Measurements from ENCODE around the gene VGLL4. TPM values are rescaled to one million over a fixed set of nuclear protein-coding genes. Genes with fewer than 3 reads are reported as not detected.
A peak's percentile ranks its signal among the peaks of the same experiment; 100 is the strongest.

VGLL4 gene
- total RNA-seq, 2 experiments from 2014 or later = 37.1 TPM

- Mint-ChIP-seq H3K36me3 (ENCODE audit: low read depth) (peaks cover 39% of the 10 kb centered on the region), H3K27ac (no peak overlapping the region), H3K4me3 (no peak overlapping the region), H3K27me3 (ENCODE audit: low read depth) (no peaks in the 10 kb centered on the region), H3K9me3 (ENCODE audit: insufficient read depth) (no peaks in the 10 kb centered on the region), H3K4me1 (ENCODE audit: low read depth) (peaks cover 88% of the 10 kb centered on the region)
- no peak for DNase-seq
- no peak for ATAC-seq
- ChIA-PET CTCF (interaction anchor here (1.1 kb wide), 1 partner anchor 10 kb away, joined by 7 read pairs; no protein-coding TSS in a partner anchor), POLR2A (interaction anchor here (0.9 to 1.0 kb wide), 2 partner anchors 11 to 75 kb away, joined by 3 read pairs; no protein-coding TSS in a partner anchor)
Measured at GRCh38 chr3:11635680-11636393, 7.9 kb downstream of the VGLL4 start.

- H3K27me3 Mint-ChIP-seq (ENCODE audit: low read depth) = no peaks in the 10 kb centered on the region
- CTCF ChIA-PET = interaction anchor here (1.1 to 1.6 kb wide), 3 partner anchors 9 to 18 kb away, joined by 3 to 7 read pairs (median 6); no protein-coding TSS in a partner anchor
- H3K27ac Mint-ChIP-seq = no peak overlapping the region
- POLR2A ChIA-PET = interaction anchor here (0.9 kb wide), 1 partner anchor 10 kb away, joined by 3 read pairs; no protein-coding TSS in a partner anchor
- peaks cover 34% of the 10 kb centered on the region for H3K36me3 Mint-ChIP-seq (ENCODE audit: low read depth)
- no peak overlapping the region for H3K4me3 Mint-ChIP-seq
- no peak for DNase-seq
- ATAC-seq = no peak
- H3K9me3 Mint-ChIP-seq (ENCODE audit: insufficient read depth) = no peaks in the 10 kb centered on the region
- peaks cover 81% of the 10 kb centered on the region for H3K4me1 Mint-ChIP-seq (ENCODE audit: low read depth)
Measured at GRCh38 chr3:11634974-11635612, 8.6 kb downstream of the VGLL4 start.

GRCh38 chr3:11634081-11634635, 9.6 kb downstream of the VGLL4 start:
- peaks cover 74% of the 10 kb centered on the region for H3K4me1 Mint-ChIP-seq (ENCODE audit: low read depth)
- CTCF ChIA-PET = interaction anchor here (0.8 to 1.6 kb wide), 3 partner anchors 9 to 19 kb away, joined by 3 to 6 read pairs (median 3); no protein-coding TSS in a partner anchor

GRCh38 chr3:11632966-11633365, 10.7 kb downstream of the VGLL4 start:
- ATAC-seq (no peak), DNase-seq (no peak)
- ChIA-PET CTCF (interaction anchor here (1.3 kb wide), 1 partner anchor 11 kb away, joined by 4 read pairs; the partner anchor contains the start of gene VGLL4), POLR2A (no interaction called here)
- peaks cover 24% of the 10 kb centered on the region for H3K36me3 Mint-ChIP-seq (ENCODE audit: low read depth)
- no peak overlapping the region for H3K27ac Mint-ChIP-seq
- peaks cover 62% of the 10 kb centered on the region for H3K4me1 Mint-ChIP-seq (ENCODE audit: low read depth)
- no peaks in the 10 kb centered on the region for H3K9me3 Mint-ChIP-seq (ENCODE audit: insufficient read depth)
- H3K27me3 Mint-ChIP-seq (ENCODE audit: low read depth) = no peaks in the 10 kb centered on the region
- H3K4me3 Mint-ChIP-seq = no peak overlapping the region

More at GRCh38 chr3:11634081-11634635, 9.6 kb downstream of the VGLL4 start:
- H3K36me3 Mint-ChIP-seq (ENCODE audit: low read depth) = peaks cover 35% of the 10 kb centered on the region
- H3K27ac Mint-ChIP-seq = peak overlapping the region; percentile 68
- no peaks in the 10 kb centered on the region for H3K27me3 Mint-ChIP-seq (ENCODE audit: low read depth)
- ATAC-seq (peak; percentile 89), DNase-seq (peak; percentile 35)
- POLR2A ChIA-PET = no interaction called here
- no peaks in the 10 kb centered on the region for H3K9me3 Mint-ChIP-seq (ENCODE audit: insufficient read depth)
- peak overlapping the region; percentile 29 for H3K4me3 Mint-ChIP-seq

- no peak overlapping the region for H3K4me3 Mint-ChIP-seq
- no peaks in the 10 kb centered on the region for H3K27me3 Mint-ChIP-seq (ENCODE audit: low read depth)
- DNase-seq = no peak
- ATAC-seq = no peak
- peaks cover 60% of the 10 kb centered on the region for H3K4me1 Mint-ChIP-seq (ENCODE audit: low read depth)
- H3K9me3 Mint-ChIP-seq (ENCODE audit: insufficient read depth) = no peaks in the 10 kb centered on the region
- H3K27ac Mint-ChIP-seq = no peak overlapping the region
- ChIA-PET POLR2A (no interaction called here), CTCF (interaction anchor here (1.3 kb wide), 1 partner anchor 11 kb away, joined by 4 read pairs; the partner anchor contains the start of gene VGLL4)
- peaks cover 24% of the 10 kb centered on the region for H3K36me3 Mint-ChIP-seq (ENCODE audit: low read depth)
Measured at GRCh38 chr3:11632564-11632963, 11.2 kb downstream of the VGLL4 start.

- ChIA-PET POLR2A (interaction anchor here (1.2 kb wide), 1 partner anchor 12 kb away, joined by 3 read pairs; the partner anchor contains the start of gene VGLL4), CTCF (interaction anchor here (1.3 kb wide), 1 partner anchor 12 kb away, joined by 4 read pairs; the partner anchor contains the start of gene VGLL4)
- Mint-ChIP-seq H3K27ac (no peak overlapping the region), H3K27me3 (ENCODE audit: low read depth) (no peaks in the 10 kb centered on the region), H3K36me3 (ENCODE audit: low read depth) (peaks cover 25% of the 10 kb centered on the region), H3K9me3 (ENCODE audit: insufficient read depth) (no peaks in the 10 kb centered on the region), H3K4me1 (ENCODE audit: low read depth) (peaks cover 57% of the 10 kb centered on the region), H3K4me3 (no peak overlapping the region)
- ATAC-seq (no peak), DNase-seq (no peak)
Measured at GRCh38 chr3:11631820-11632219, 11.9 kb downstream of the VGLL4 start.

- DNase-seq = no peak
- H3K27ac Mint-ChIP-seq = no peak overlapping the region
- no peak for ATAC-seq
- POLR2A ChIA-PET = no interaction called here
- peaks cover 28% of the 10 kb centered on the region for H3K36me3 Mint-ChIP-seq (ENCODE audit: low read depth)
- no peaks in the 10 kb centered on the region for H3K27me3 Mint-ChIP-seq (ENCODE audit: low read depth)
- H3K4me1 Mint-ChIP-seq (ENCODE audit: low read depth) = peaks cover 60% of the 10 kb centered on the region
- CTCF ChIA-PET = no interaction called here
- H3K4me3 Mint-ChIP-seq = no peak overlapping the region
- H3K9me3 Mint-ChIP-seq (ENCODE audit: insufficient read depth) = no peaks in the 10 kb centered on the region
Measured at GRCh38 chr3:11629716-11630115, 14.0 kb downstream of the VGLL4 start.

- Mint-ChIP-seq H3K27ac (no peak overlapping the region), H3K9me3 (ENCODE audit: insufficient read depth) (no peaks in the 10 kb centered on the region), H3K4me1 (ENCODE audit: low read depth) (peaks cover 60% of the 10 kb centered on the region), H3K4me3 (no peak overlapping the region), H3K27me3 (ENCODE audit: low read depth) (no peaks in the 10 kb centered on the region), H3K36me3 (ENCODE audit: low read depth) (peaks cover 36% of the 10 kb centered on the region)
- ATAC-seq = no peak
- CTCF ChIA-PET = no interaction called here
- POLR2A ChIA-PET = interaction anchor here (3.7 to 3.8 kb wide), 2 partner anchors 12 to 16 kb away, joined by 23 to 25 read pairs; partner anchors contain the start of gene VGLL4
- no peak for DNase-seq
Measured at GRCh38 chr3:11627612-11628011, 16.1 kb downstream of the VGLL4 start.

- ChIA-PET CTCF (interaction anchor here (1.1 to 2.7 kb wide), 5 partner anchors 9 to 247 kb away, joined by 3 to 14 read pairs (median 7); partner anchors contain the start of gene VGLL4), POLR2A (interaction anchor here (3.7 to 3.8 kb wide), 2 partner anchors 13 to 17 kb away, joined by 23 to 25 read pairs; partner anchors contain the start of gene VGLL4)
- H3K4me1 Mint-ChIP-seq (ENCODE audit: low read depth) = peaks cover 56% of the 10 kb centered on the region
- H3K27me3 Mint-ChIP-seq (ENCODE audit: low read depth) = no peaks in the 10 kb centered on the region
- H3K27ac Mint-ChIP-seq = peak overlapping the region; percentile 79
- peaks cover 35% of the 10 kb centered on the region for H3K36me3 Mint-ChIP-seq (ENCODE audit: low read depth)
- DNase-seq (no peak), ATAC-seq (peak; percentile 27)
- no peak overlapping the region for H3K4me3 Mint-ChIP-seq
- H3K9me3 Mint-ChIP-seq (ENCODE audit: insufficient read depth) = no peaks in the 10 kb centered on the region
Measured at GRCh38 chr3:11626084-11626463, 17.6 kb downstream of the VGLL4 start.

GRCh38 chr3:11625376-11626083, 18.2 kb downstream of the VGLL4 start:
- Mint-ChIP-seq H3K27ac (peak overlapping the region; percentile 86), H3K27me3 (ENCODE audit: low read depth) (no peaks in the 10 kb centered on the region), H3K36me3 (ENCODE audit: low read depth) (peaks cover 35% of the 10 kb centered on the region), H3K4me3 (no peak overlapping the region), H3K9me3 (ENCODE audit: insufficient read depth) (no peaks in the 10 kb centered on the region), H3K4me1 (ENCODE audit: low read depth) (peaks cover 58% of the 10 kb centered on the region)
- ATAC-seq (no peak), DNase-seq (no peak)
- ChIA-PET POLR2A (interaction anchor here (0.9 to 3.8 kb wide), 5 partner anchors 10 to 18 kb away, joined by 3 to 25 read pairs (median 3); partner anchors contain the start of gene VGLL4), CTCF (interaction anchor here (1.1 to 2.7 kb wide), 6 partner anchors 9 to 247 kb away, joined by 3 to 14 read pairs (median 6); partner anchors contain the start of gene VGLL4)

Measured in activated CD8-positive, alpha-beta T cell treated with anti-CD3 and anti-CD28 coated beads, Interleukin-2, amount 10 ng/mL, durations not matched to agents 7 days and 5 days (primary cell).